HCT116 (cell line): ENCODE data around the gene SPACA4. TPM values are rescaled to one million over a fixed set of nuclear protein-coding genes. Genes with fewer than 3 reads are reported as not detected.

ENCODE experiments used
- ATAC-seq: fragments of 200-7000 bp; cut with Tn5 transposase; 2 replicates; pipeline ENCODE4 v1.9.1; 2020; ENCODE audit warnings: mild to moderate bottlenecking, moderate library complexity
- BruUV-seq: library from RNA; stranded (reverse); fragments of 400-500 nt; replicated peaks from 2 replicates; lab custom pipeline; 2021; lab: Mats Ljungman, UMichigan
- CTCF ChIA-PET: fragments of 300-600 bp; sonication (Branson Sonifier 250); formaldehyde crosslinking; loops from one replicate; lab custom pipeline; 2021; ENCODE audit warnings: antibody characterized with exemption; lab: Charles Lee
- POLR2A ChIA-PET: fragments of 300-600, 350-600 bp; sonication (Branson Sonifier 250); formaldehyde crosslinking; loops from one replicate; lab custom pipeline; 2021; ENCODE audit warnings: antibody characterized with exemption; lab: Charles Lee
- RAD21 ChIA-PET, 2 experiments: fragments of 300-600 bp; sonication (Branson Sonifier 250); formaldehyde crosslinking; loops; one replicate each; lab custom pipeline; 2023; ENCODE audit warnings: low total read pairs in 2 of 2; ENCODE audit not compliant: uncharacterized antibody in 2 of 2, unreplicated experiment in 2 of 2, low non-redundant PET in 1 of 2; lab: Charles Lee
- DNase-seq: peaks from one replicate; pipeline ENCODE4 v3.0.0-alpha.2; 2010; ENCODE audit warnings: low read depth, low spot score
- H2AFZ ChIP-seq: fragments of 200-600 bp; shearing (Covaris generic), sonication (generic); 2 replicates; pipeline ENCODE4 v1.6.1; 2017; ENCODE audit warnings: low read depth, mixed run types, mixed read lengths, antibody characterized with exemption, low read length; ENCODE audit not compliant: poor library complexity, severe bottlenecking
- H3K27ac ChIP-seq: 2 replicates; pipeline ENCODE4 v1.5.1; 2012; ENCODE audit warnings: low read depth, low read length
- H3K27me3 ChIP-seq: fragments of 200-600 bp; sonication (generic); 2 replicates; pipeline ENCODE4 v1.6.1; 2016; ENCODE audit warnings: mixed run types, low read length, mixed read lengths; ENCODE audit not compliant: insufficient read depth
- H3K36me3 ChIP-seq, 2 experiments: fragments of 200-500 bp in 1 of 2; fragments of 200-600 bp in 1 of 2; sonication (Bioruptor generic) in 1 of 2; sonication (generic) in 1 of 2; 2 replicates each; pipeline versions ENCODE4 v1.5.1 to v1.6.1; 2014 to 2016; ENCODE audit warnings: low read length in 2 of 2, inconsistent platforms in 1 of 2, mixed read lengths in 1 of 2, mixed run types in 1 of 2; ENCODE audit not compliant: insufficient read depth in 2 of 2, control insufficient read depth in 1 of 2
- H3K4me1 ChIP-seq, 2 experiments: fragments of 200-600 bp in 1 of 2; sonication (generic) in 1 of 2; 2 replicates each; pipeline versions ENCODE4 v1.5.1 to v1.6.1; 2012 to 2017; ENCODE audit warnings: low read length in 2 of 2, inconsistent platforms in 1 of 2, mild to moderate bottlenecking in 1 of 2, mixed read lengths in 1 of 2, mixed run types in 1 of 2, moderate library complexity in 1 of 2; ENCODE audit not compliant: insufficient read depth in 2 of 2, control insufficient read depth in 1 of 2
- H3K4me2 ChIP-seq: fragments of 200-600 bp; sonication (generic); 2 replicates; pipeline ENCODE4 v1.6.1; 2017; ENCODE audit warnings: mixed run types, low read length, mixed read lengths
- H3K4me3 ChIP-seq, 2 experiments: fragments of 200-600 bp in 1 of 2; sonication (generic) in 1 of 2; replicated peaks in 1 of 2; 2 replicates each; pipeline ENCODE4 v1.5.1; 2011 to 2016; ENCODE audit warnings: low read length in 2 of 2, control low read depth in 1 of 2, low read depth in 1 of 2, mild to moderate bottlenecking in 1 of 2, mixed read lengths in 1 of 2, mixed run types in 1 of 2
- H3K79me2 ChIP-seq: fragments of 200-600 bp; sonication (generic); 2 replicates; pipeline ENCODE4 v1.6.1; 2017; ENCODE audit warnings: mild to moderate bottlenecking, mixed run types, low read length, moderate library complexity, mixed read lengths; ENCODE audit not compliant: insufficient read depth
- H3K9ac ChIP-seq: fragments of 200-600 bp; sonication (generic); 2 replicates; pipeline ENCODE4 v1.6.1; 2016; ENCODE audit warnings: low read length, mixed read lengths
- H3K9me2 ChIP-seq: fragments of 200-600 bp; sonication (generic), shearing (Covaris generic); 2 replicates; pipeline ENCODE4 v1.6.1; 2017; ENCODE audit warnings: mixed run types, mild to moderate bottlenecking, moderate library complexity; ENCODE audit not compliant: insufficient read depth
- H3K9me3 ChIP-seq, 2 experiments: fragments of 200-500 bp in 1 of 2; fragments of 200-600 bp in 1 of 2; sonication (Bioruptor generic) in 1 of 2; sonication (generic) in 1 of 2; 2 replicates each; pipeline ENCODE4 v1.6.1; 2014 to 2017; ENCODE audit warnings: low read length in 2 of 2, mixed read lengths in 2 of 2, inconsistent platforms in 1 of 2, low read depth in 1 of 2, mild to moderate bottlenecking in 1 of 2, mixed run types in 1 of 2, moderate library complexity in 1 of 2; ENCODE audit not compliant: control insufficient read depth in 1 of 2, insufficient read depth in 1 of 2
- H4K20me1 ChIP-seq: fragments of 200-600 bp; sonication (generic), shearing (Covaris generic); 2 replicates; pipeline ENCODE4 v1.6.1; 2017; ENCODE audit warnings: mixed run types, mild to moderate bottlenecking, moderate library complexity; ENCODE audit not compliant: insufficient read depth
- EGR1 ChIP-seq: IDR thresholded peaks from 2 replicates; pipeline ENCODE4 v1.6.1; 2012; ENCODE audit warnings: low read depth
- EZH2 ChIP-seq: fragments of 200-600 bp; sonication (generic); IDR thresholded peaks from 2 replicates; pipeline ENCODE4 v1.6.1; 2017; ENCODE audit warnings: antibody characterized with exemption, mixed run types
- POLR2A ChIP-seq: IDR thresholded peaks from 2 replicates; pipeline ENCODE4 v1.7.0; 2011; ENCODE audit warnings: borderline replicate concordance; ENCODE audit not compliant: insufficient read depth, insufficient read length; ENCODE audit errors: extremely low read depth
- POLR2AphosphoS5 ChIP-seq: IDR thresholded peaks from 2 replicates; pipeline ENCODE4 v1.6.1; 2011; ENCODE audit warnings: mild to moderate bottlenecking, low read depth, low read length, moderate library complexity
- TCF7L2 ChIP-seq: IDR thresholded peaks from 2 replicates; pipeline ENCODE4 v1.7.0; 2011; ENCODE audit warnings: borderline replicate concordance, inconsistent platforms; ENCODE audit not compliant: insufficient read depth, insufficient read length; ENCODE audit errors: extremely low read depth
- YY1 ChIP-seq: IDR thresholded peaks from 2 replicates; pipeline ENCODE4 v1.6.1; 2011; ENCODE audit warnings: low read length, low read depth, moderate library complexity, mild to moderate bottlenecking; ENCODE audit not compliant: insufficient replicate concordance; ENCODE audit errors: extremely low read depth
- intact Hi-C: fragments of 100-400 bp; cut with micrococcal nuclease; formaldehyde crosslinking; loops from 2 replicates; pipeline ENCODE4 v1.10.0; 2022
- total RNA-seq: library from RNA; stranded (reverse); gene quantifications from one replicate; pipeline ENCODE4 v1.2.1, GENCODE V29; 2021; ENCODE audit not compliant: unreplicated experiment
- TF ChIP-seq, protein P1 (sequence below): IDR thresholded peaks from 2 replicates; pipeline ENCODE4 v1.6.1; 2011; ENCODE audit warnings: mild to moderate bottlenecking, low read length, moderate library complexity; ENCODE audit not compliant: insufficient replicate concordance; ENCODE audit errors: extremely low read depth

The SPACA4 gene
- total RNA-seq, 1 experiment from 2014 or later, result not detected

DNA sequence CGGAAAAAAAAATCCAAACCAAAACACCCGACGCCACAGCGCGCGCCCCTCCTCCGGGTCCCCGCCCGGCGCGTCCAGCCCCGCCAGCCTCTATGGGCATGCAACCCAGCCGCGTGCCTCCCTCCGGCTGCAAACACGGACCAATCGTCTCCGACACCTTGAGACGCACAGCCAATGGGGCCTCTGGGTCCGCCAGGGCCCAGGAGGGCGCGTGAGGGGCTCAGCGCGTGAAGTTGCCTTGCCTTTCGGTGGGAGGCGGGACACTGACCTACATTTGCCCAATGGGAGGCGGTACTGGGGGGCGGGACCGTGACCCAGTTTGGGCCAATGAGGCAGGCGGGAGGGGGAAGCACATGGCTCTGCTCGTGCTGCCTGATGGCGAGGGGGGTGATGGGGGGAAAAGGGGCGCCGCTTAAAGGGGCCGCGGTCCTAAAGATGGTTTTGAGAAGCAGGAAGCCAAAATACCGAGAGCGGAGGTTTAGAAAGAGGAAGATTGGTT lies 31.0 kb downstream of the SPACA4 start:
- BruUV-seq, result no TSS peak
- 0 out of 4 replicates have a peak, but pooled peaks cover 0 to 2% of the 10 kb centered on the region in 2 experiments for H3K36me3 ChIP-seq
- ChIA-PET POLR2A (interaction anchor here (0.7 to 2.3 kb wide), 5 partner anchors 9 to 22 kb away, joined by 3 to 16 read pairs (median 4); partner anchors contain the start of genes CA11, RPL18 and SPHK2), RAD21 (no interaction called here), CTCF (interaction anchor here (0.6 kb wide), 1 partner anchor 9 kb away, joined by 5 read pairs; the partner anchor contains the start of gene CA11)
- ATAC-seq (peak; percentile 72), DNase-seq (peak; percentile 99)
- peak overlapping the region; percentile 95 for H3K27ac ChIP-seq
- TF ChIP-seq, protein P1, sequence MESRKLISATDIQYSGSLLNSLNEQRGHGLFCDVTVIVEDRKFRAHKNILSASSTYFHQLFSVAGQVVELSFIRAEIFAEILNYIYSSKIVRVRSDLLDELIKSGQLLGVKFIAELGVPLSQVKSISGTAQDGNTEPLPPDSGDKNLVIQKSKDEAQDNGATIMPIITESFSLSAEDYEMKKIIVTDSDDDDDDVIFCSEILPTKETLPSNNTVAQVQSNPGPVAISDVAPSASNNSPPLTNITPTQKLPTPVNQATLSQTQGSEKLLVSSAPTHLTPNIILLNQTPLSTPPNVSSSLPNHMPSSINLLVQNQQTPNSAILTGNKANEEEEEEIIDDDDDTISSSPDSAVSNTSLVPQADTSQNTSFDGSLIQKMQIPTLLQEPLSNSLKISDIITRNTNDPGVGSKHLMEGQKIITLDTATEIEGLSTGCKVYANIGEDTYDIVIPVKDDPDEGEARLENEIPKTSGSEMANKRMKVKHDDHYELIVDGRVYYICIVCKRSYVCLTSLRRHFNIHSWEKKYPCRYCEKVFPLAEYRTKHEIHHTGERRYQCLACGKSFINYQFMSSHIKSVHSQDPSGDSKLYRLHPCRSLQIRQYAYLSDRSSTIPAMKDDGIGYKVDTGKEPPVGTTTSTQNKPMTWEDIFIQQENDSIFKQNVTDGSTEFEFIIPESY, result peak; percentile 4
- TF ChIP-seq POLR2AphosphoS5 (peak; percentile 13), TCF7L2 (peak; percentile 58), POLR2A (no peak), YY1 (peak; percentile 60), EZH2 (no peak), EGR1 (no peak)
- H3K79me2 ChIP-seq, result peaks cover 18% of the 10 kb centered on the region
- peaks cover 29 to 68% of the 10 kb centered on the region in 2 experiments for H3K4me1 ChIP-seq
- no peaks in the 10 kb centered on the region for H4K20me1 ChIP-seq
- H3K9me2 ChIP-seq, result no peaks in the 10 kb centered on the region
- no peaks in the 10 kb centered on the region for H3K9me3 ChIP-seq
- H3K4me2 ChIP-seq, result peak overlapping the region; percentile 93
- no peaks in the 10 kb centered on the region for H3K27me3 ChIP-seq
- no peak overlapping the region for H2AFZ ChIP-seq
- intact Hi-C loops, result no loop called here
- H3K4me3 ChIP-seq, result peak overlapping the region; percentile 57 to 83
- peak overlapping the region; percentile 96 for H3K9ac ChIP-seq
